Right lung (tissue), 5 donors: ENCODE measurements around the gene PLEKHS1. TPM values are rescaled to one million over a fixed set of nuclear protein-coding genes. Genes with fewer than 3 reads are reported as not detected.
"Not testable (repeated sequence)": the region's sequence is repeated elsewhere in the genome, so short reads cannot be mapped to it uniquely, and the experiment has no call there.

Experiments used
- DNase-seq, 2 donors: peaks; one replicate each; pipeline ENCODE4 v3.0.0-alpha.2; 2013
- polyA plus RNA-seq, 5 donors: library from polyadenylated mRNA; unstranded; fragments of 120-200 nt; gene quantifications; one replicate each; pipeline versions ENCODE4 v1.2.1 to v1.2.3, GENCODE V29; 2013; ENCODE audit warnings: inconsistent platforms in 1 of 5, low replicate concordance in 1 of 5; ENCODE audit not compliant: insufficient read length in 5 of 5, insufficient read depth in 1 of 5

Gene PLEKHS1
- polyA plus RNA-seq, 5 donors = 0.06 to 0.27 (median 0.13) TPM

DNA sequence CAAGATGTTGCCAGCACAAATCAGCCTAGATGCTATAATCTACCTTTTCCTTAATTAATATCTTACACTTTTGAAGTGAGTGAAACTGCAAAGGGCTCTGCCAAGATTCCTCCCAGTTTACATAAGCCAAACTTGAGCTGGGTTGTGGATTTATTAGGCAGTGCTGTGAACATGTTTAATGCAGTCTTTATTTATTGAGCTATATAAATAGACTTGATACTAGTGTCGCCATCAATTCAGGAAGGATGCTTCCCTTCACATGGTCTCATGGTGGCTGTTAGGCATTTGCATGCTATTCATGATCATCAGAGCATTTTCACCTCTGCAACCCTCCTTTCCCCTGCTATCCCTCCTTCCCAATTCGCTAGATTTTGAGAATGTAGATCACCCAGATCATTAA is 40.2 kb downstream of the PLEKHS1 start:
- DNase-seq = no peak

DNA sequence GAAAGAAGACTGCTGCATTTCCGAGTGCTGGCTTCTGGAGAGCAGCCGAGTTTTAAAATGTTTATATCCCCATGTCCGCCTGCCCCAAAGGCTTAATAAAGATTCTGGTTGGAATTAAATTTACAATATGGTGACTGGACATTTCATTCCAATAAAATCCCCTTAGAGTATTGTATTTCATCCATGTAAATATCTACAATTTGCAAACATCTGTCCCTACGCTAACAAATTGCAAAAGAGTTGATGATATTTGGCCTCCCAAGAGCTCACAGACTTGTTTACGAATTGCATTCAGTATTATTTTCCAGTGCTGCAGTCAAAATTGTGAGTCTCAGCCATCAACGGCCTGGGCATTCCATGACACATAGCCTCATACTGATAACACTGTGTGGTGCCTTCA is 50.1 kb downstream of the PLEKHS1 start:
- DNase-seq = peak in 1 of 2 donors; percentile 65

DNA sequence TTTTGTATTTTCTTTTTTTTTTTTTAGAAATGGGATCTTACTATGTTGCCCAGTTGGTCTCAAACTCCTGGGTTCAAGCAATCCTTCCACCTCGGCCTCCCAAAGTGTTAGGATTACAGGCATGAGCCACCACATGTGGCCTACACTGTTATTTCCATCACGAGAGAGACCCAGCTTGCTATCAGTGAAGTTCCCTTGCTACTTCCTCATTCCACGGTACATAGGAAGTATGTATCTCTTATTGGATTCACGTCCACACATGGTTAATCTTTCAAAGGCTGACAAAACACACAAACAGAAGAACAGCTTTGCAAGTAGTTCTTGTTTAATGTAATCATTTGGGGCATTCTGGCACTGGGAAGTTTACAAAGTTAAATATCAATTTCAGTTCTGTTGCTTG is 51.5 kb downstream of the PLEKHS1 start:
- no peak for DNase-seq

DNA sequence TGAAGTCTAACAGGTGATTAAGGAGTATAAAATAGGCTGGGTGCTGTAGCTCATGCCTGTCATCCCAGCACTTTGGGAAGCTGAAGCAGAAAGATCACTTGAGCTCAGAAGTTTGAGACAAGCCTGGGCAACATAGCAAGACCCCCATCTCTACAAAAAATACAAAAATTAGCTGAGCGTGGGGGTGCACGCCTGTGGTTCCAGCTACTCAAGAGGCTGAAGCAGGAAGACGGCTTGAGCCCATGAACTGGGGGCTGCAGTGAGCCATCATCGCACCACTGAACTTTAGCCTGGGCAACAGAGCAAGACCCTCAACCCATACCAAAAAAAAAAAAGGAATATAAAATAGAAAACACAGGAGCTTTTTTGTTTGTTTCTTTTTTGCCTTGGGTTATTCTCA is 55.0 kb downstream of the PLEKHS1 start:
- no peak for DNase-seq

DNA sequence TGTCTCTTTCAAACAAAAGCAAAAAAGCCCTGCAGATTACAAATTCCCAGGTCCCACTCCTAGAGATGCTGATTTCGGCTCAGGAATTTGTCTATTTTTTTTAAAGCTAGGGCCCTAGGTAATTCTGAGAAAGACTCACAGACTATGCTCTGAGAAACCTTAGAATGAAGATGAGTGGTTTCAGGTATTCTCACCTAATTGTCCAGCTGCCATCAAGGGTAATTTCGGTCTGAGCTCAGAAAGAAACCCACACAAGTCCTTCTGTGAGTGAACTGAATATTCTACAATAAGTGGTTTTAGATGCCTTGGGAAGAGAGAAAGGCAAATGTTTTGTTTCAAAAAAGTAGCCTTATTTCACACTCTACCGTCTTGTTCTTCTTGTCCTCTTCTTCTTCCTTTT is 56.7 kb downstream of the PLEKHS1 start:
- no peak for DNase-seq

DNA sequence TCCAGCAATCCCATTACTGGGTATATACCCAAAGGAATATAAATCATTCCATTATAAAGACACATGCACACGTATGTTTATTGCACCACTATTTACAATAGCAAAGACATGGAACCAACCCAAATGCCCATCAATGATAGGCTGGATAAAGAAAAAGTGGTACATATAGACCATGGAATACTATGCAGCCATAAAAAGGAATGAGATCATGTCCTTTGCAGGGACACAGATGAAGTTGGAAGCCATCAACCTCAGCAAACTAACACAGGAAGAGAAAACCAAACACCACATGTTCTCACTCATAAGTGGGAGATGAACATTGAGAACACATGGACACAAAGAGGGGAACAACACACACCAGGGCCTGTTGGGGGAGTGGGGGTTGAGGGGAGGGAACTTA is 63.2 kb downstream of the PLEKHS1 start:
- DNase-seq = not testable (repeated sequence)

DNA sequence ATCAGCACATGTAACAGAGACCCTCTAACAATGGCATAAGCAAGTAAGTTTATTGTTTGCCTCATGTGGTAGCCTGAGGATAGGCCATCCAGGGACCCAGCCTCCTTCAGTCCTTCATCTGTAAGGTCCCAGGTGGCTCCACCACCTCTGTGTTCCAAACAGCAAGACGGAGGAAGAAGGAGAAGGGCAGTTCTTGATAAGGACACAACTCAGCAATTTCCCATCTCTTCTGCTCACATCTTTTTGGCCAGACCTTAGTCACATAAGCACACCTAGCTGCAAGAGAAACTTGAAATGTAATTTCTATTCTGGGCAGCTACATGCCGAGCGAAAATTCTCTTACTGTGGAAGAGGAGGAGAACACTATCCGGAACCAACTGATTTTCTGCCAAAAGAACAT is 68.5 kb downstream of the PLEKHS1 start:
- no peak for DNase-seq

DNA sequence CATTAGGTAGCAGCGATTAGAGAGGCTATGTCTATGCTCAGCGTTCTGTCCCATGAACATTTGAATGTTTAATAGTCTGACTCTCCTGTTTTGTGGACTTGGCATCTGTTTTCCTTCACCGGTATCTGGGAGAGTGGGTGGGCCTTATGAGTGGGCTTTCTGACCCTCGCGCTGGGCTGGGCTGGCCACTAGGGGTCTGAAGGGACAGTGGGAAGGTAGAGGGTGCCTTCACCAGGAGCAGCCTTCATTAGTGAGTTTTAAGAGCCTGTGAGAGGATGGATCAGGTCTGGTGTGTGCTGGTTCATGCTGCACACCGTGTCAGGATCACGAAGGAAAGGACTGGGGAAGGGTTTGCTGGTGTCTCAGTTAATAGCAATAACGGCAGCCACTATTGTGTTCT is 69.0 kb downstream of the PLEKHS1 start:
- no peak for DNase-seq

DNA sequence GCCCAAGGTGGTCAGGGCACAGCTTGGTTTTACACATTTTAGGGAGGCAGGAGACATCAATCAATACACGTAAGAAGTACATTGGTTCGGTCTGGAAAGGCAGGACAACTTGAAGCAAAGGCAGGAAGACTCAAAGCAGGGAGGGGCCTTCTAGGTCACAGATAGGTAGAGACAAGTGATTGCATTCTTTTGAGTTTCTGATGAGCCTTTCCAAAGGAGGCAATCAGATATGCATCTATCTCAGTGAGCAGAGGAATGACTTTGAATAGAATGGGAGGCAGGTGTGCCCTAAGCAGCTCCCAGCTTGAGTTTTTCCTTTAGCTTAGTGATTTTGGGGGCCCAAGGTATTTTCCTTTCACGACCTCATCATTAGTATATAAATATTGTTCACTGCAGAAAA is 69.8 kb downstream of the PLEKHS1 start:
- DNase-seq = not testable (repeated sequence)

DNA sequence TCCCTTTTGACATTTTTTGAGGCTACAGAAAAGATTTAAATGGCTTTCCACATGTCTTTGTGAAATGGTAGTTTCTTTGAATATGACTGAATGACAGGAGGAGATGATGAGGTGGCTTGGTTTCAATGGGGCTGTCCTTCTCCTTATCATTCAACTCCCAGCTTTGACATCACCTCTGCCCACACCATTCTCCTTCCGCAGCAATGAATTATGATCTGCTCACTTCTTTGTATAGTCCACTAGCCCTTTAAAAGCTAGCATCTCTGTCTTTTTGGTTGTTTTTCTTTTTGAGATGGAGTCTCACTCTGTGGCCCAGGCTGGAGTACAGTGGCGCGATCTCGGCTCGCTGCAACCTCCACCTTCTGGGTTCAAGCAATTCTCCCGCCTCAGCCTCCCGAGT is 70.7 kb downstream of the PLEKHS1 start:
- DNase-seq = no peak

DNA sequence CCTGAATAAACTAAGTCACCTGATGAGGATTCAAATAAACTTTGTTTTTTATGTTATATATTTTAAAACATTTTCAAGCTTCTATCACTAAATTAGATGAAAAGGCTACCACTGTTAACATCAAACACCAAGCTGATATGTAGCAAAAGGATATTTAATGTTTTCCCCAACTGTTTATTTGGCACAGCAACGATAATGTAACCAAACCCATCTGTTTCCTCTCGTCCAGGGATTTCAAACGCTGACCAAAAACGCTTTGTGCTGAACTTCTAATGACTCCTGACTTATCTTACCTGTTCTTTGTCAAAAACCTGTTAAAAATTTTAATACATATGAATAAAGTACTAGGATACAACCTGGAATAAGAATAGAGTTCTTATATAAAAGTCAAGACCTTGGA is 71.9 kb downstream of the PLEKHS1 start:
- DNase-seq = peak; percentile 64 to 70

DNA sequence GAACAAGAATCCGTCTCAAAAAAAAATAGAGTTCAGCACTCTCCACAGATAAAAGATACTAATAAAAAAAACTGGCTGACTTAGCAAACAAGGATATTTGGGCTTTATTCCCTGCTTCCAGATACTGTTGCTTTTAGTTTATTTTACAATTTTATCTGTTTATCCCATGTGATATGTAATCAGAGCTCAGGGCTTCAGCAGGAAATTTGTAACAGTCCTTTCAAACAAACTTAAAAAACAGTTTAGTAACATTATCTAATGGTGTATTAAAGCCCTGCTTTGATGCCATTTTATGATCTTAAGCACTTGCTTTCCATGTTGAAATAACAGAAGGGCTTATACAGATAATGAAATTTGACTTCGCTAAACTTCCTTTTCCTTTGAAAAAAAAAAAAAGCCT is 74.3 kb downstream of the PLEKHS1 start:
- no peak for DNase-seq

DNA sequence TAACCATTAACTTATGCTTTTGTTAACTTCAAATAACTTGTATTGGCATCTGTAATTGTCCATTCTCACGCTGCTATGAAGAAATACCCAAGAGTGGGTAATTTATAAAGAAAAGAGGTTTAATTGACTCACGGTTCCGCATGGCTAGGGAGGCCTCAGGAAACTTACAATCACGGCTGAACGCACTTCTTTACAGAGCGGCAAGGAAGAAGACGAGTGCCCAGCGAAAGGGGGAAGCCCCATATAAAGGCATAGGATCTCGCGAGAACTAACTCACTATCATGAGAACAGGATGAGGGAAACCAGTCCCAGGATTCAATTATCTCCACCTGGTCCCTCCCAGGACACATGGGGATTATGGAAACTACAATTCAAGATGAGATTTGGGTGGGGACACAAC is 77.1 kb downstream of the PLEKHS1 start:
- not testable (repeated sequence) for DNase-seq

Other genes with a start within 250 kb of the PLEKHS1 start
- 1 to 10 TPM in 1 of 5 donors, under 1 TPM in 4; 0.15 to 1.3 (median 0.49) TPM for gene HABP2, start 198.6 kb upstream of the PLEKHS1 start, polyA plus RNA-seq
- under 1 TPM in 4 of 5 donors, not detected in 1; 0.03 to 0.29 (median 0.03) TPM for gene NRAP, start 87.6 kb upstream of the PLEKHS1 start, polyA plus RNA-seq
- gene CASP7, start 71.8 kb upstream of the PLEKHS1 start, polyA plus RNA-seq = 10 to 100 TPM; 40.3 to 59.0 (median 45.3) TPM
- gene DCLRE1A, start 102.4 kb downstream of the PLEKHS1 start, polyA plus RNA-seq = 10 to 100 TPM; 10.1 to 16.5 (median 13.6) TPM
- gene NHLRC2, start 103.0 kb downstream of the PLEKHS1 start, polyA plus RNA-seq = 10 to 100 TPM; 17.2 to 31.7 (median 25.5) TPM